Smooth muscle cell (in vitro differentiated cells): ENCODE measurements around the gene RUNX3. TPM values are rescaled to one million over a fixed set of nuclear protein-coding genes. Genes with fewer than 3 reads are reported as not detected.

ENCODE experiments used
- DNase-seq: peaks from one replicate; lab custom pipeline; 2025; ENCODE audit not compliant: unreplicated experiment; lab: John Stamatoyannopoulos, UW
- H2AFZ ChIP-seq: fragments of 200-600 bp; sonication (generic); 2 replicates; pipeline ENCODE4 v1.6.0; 2016; ENCODE audit warnings: antibody characterized with exemption, low read depth, mild to moderate bottlenecking
- H3F3A ChIP-seq: fragments of 200-600 bp; sonication (generic); 2 replicates; pipeline ENCODE4 v1.6.0; 2017; ENCODE audit warnings: antibody characterized with exemption, low read depth
- H3K27ac ChIP-seq: fragments of 200-600 bp; sonication (generic); 2 replicates; pipeline ENCODE4 v1.5.1; 2016; ENCODE audit warnings: low read depth, mild to moderate bottlenecking
- H3K27me3 ChIP-seq: fragments of 200-600 bp; sonication (generic); 2 replicates; pipeline ENCODE4 v1.6.1; 2016; ENCODE audit warnings: low read depth, mild to moderate bottlenecking
- H3K36me3 ChIP-seq: fragments of 200-600 bp; sonication (generic); 2 replicates; pipeline ENCODE4 v1.5.1; 2016; ENCODE audit warnings: low read depth
- H3K4me1 ChIP-seq: fragments of 200-600 bp; sonication (generic); 2 replicates; pipeline ENCODE4 v1.5.1; 2016; ENCODE audit warnings: low read depth
- H3K4me2 ChIP-seq: fragments of 200-600 bp; sonication (generic); 2 replicates; pipeline ENCODE4 v1.6.0; 2016; ENCODE audit warnings: mild to moderate bottlenecking
- H3K4me3 ChIP-seq: fragments of 200-600 bp; sonication (generic); 2 replicates; pipeline ENCODE4 v1.5.1; 2016; ENCODE audit warnings: mild to moderate bottlenecking
- H3K79me2 ChIP-seq: fragments of 200-600 bp; sonication (generic); 2 replicates; pipeline ENCODE4 v1.6.0; 2016; ENCODE audit warnings: low read depth, mild to moderate bottlenecking
- H3K9ac ChIP-seq: fragments of 200-600 bp; sonication (generic); 2 replicates; pipeline ENCODE4 v1.6.0; 2016; ENCODE audit warnings: low read depth
- H3K9me3 ChIP-seq: fragments of 200-600 bp; sonication (generic); replicated peaks from 2 replicates; pipeline ENCODE4 v1.5.1; 2016; ENCODE audit warnings: low read depth
- H4K20me1 ChIP-seq: fragments of 200-600 bp; sonication (generic); 2 replicates; pipeline ENCODE4 v1.6.0; 2016; ENCODE audit warnings: low read depth
- WGBS: methylation state at CpG from one replicate; pipeline ENCODE4 v1.1.7; 2016; ENCODE audit warnings: low lambda C conversion rate; 5-methylcytosine and 5-hydroxymethylcytosine counted together
- polyA plus RNA-seq: library from polyadenylated mRNA; unstranded; fragments of >200 nt; fragmentation: Nextera tagmentation; extraction: Ambion mirVana; gene quantifications from 2 replicates; pipeline ENCODE4 v1.2.1, GENCODE V29; 2016
- total RNA-seq: library from RNA; depleted of rRNA; stranded (reverse); fragments of >200 nt; gene quantifications from 2 replicates; pipeline ENCODE4 v1.2.3, GENCODE V29; 2014
- TF ChIP-seq, protein P1 (sequence below): fragments of 200-600 bp; sonication (generic); IDR thresholded peaks from 2 replicates; pipeline ENCODE4 v1.5.1; 2017; ENCODE audit warnings: borderline replicate concordance, mild to moderate bottlenecking, antibody characterized with exemption; ENCODE audit not compliant: insufficient read depth, poor library complexity, severe bottlenecking

Gene RUNX3
- total and polyA plus RNA-seq, 2 experiments from 2014 or later: 4.5 to 8.2 TPM

DNA sequence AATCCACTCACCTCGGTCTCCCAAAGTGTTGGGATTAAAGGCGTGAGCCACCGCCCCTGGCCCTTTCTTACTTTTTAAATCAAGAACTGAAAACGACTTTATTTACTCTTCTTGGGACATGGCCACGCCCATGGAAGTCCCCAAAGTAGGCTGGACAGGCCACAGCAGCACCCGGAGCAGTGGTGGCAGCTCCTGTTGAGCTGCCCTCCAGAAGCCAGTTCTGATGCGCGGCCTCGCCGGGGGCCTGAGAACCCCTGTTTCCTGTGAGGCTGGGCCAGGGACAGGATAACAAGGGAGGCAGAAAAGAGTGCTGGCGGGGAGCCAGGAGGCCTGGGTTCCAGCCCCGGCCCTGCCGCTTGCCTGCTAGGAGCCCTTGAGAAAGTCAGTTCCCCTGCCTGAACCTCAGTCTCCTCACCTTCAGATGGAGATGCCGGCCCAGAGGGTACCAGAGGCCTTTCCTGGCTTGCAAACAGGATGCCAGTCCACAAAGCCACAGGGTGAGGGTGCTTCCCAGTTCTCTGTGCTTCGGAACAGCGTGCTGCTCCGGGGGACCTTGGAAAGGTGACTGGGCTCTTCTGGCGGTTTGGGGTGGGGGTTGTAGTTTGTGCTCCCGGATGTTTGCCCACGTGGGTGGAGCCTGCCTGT is 59.4 kb downstream of the RUNX3 start:
- H3K4me3 ChIP-seq: no peak overlapping the region
- TF ChIP-seq, protein P1, sequence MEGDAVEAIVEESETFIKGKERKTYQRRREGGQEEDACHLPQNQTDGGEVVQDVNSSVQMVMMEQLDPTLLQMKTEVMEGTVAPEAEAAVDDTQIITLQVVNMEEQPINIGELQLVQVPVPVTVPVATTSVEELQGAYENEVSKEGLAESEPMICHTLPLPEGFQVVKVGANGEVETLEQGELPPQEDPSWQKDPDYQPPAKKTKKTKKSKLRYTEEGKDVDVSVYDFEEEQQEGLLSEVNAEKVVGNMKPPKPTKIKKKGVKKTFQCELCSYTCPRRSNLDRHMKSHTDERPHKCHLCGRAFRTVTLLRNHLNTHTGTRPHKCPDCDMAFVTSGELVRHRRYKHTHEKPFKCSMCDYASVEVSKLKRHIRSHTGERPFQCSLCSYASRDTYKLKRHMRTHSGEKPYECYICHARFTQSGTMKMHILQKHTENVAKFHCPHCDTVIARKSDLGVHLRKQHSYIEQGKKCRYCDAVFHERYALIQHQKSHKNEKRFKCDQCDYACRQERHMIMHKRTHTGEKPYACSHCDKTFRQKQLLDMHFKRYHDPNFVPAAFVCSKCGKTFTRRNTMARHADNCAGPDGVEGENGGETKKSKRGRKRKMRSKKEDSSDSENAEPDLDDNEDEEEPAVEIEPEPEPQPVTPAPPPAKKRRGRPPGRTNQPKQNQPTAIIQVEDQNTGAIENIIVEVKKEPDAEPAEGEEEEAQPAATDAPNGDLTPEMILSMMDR: no peak
- H3K27me3 ChIP-seq: peaks cover 4% of the 10 kb centered on the region
- no peaks in the 10 kb centered on the region for H4K20me1 ChIP-seq
- DNase-seq: no peak
- no peaks in the 10 kb centered on the region for H3K9me3 ChIP-seq
- 87% methylated on average over 20 of the region's 20 CpGs for WGBS
- H3K36me3 ChIP-seq: no peaks in the 10 kb centered on the region
- H3K4me2 ChIP-seq: no peak overlapping the region
- no peak overlapping the region for H3K9ac ChIP-seq
- H3F3A ChIP-seq: no peaks in the 10 kb centered on the region
- H2AFZ ChIP-seq: no peak overlapping the region
- no peaks in the 10 kb centered on the region for H3K4me1 ChIP-seq
- no peak overlapping the region for H3K27ac ChIP-seq
- no peaks in the 10 kb centered on the region for H3K79me2 ChIP-seq

DNA sequence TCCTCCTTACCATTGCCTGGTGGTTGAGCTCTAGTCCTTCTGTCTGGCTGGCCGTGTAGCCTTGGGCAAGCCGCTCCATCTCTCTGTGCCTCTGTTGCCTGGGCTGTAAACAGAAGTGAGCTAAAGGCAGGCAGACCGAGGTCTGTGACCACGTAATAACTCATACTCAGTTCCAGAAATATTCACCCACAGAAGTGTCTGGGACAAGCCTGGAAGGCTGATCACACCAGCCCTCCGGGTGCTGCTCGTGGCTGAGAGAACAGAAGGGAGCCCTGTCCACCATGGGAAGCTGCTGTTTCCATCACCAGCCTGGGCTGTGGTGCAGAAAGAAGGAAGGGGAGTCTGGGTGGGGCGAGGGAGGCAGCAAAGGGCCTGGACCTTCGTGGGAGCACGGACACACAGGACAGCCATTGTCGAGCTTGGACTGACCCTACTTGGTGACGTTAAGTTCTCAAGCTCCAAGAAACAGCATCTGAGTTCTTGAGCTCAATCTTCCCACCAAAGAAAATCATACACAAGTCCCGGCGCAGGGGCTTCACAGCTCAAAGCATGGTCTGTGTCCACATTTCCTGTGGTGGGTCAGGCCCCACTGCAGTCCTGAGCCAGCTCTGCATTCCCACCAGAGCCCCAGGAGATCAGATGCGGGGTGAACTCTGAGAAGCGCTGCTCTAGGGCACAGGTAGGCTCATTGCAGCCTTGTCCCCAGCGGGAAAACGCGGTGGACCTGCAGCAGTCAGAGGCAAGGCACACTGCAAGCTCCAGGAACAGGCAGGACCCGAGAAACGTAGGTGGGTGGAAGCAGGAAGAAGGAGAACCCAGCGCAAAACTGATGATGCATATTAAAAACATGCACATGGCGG is 61.8 kb downstream of the RUNX3 start:
- Histone ChIP-seq H3K79me2 (no peaks in the 10 kb centered on the region), H3K27me3 (peaks cover 4% of the 10 kb centered on the region), H3F3A (no peaks in the 10 kb centered on the region), H3K4me2 (no peak overlapping the region), H3K9ac (no peak overlapping the region), H3K9me3 (no peaks in the 10 kb centered on the region), H3K36me3 (no peaks in the 10 kb centered on the region), H3K27ac (no peak overlapping the region), H2AFZ (no peak overlapping the region), H3K4me3 (no peak overlapping the region), H3K4me1 (peaks cover 6% of the 10 kb centered on the region), H4K20me1 (no peaks in the 10 kb centered on the region)
- no peak for DNase-seq
- WGBS: 83% methylated on average over 22 of the region's 22 CpGs
- TF ChIP-seq, protein P1: no peak

DNA sequence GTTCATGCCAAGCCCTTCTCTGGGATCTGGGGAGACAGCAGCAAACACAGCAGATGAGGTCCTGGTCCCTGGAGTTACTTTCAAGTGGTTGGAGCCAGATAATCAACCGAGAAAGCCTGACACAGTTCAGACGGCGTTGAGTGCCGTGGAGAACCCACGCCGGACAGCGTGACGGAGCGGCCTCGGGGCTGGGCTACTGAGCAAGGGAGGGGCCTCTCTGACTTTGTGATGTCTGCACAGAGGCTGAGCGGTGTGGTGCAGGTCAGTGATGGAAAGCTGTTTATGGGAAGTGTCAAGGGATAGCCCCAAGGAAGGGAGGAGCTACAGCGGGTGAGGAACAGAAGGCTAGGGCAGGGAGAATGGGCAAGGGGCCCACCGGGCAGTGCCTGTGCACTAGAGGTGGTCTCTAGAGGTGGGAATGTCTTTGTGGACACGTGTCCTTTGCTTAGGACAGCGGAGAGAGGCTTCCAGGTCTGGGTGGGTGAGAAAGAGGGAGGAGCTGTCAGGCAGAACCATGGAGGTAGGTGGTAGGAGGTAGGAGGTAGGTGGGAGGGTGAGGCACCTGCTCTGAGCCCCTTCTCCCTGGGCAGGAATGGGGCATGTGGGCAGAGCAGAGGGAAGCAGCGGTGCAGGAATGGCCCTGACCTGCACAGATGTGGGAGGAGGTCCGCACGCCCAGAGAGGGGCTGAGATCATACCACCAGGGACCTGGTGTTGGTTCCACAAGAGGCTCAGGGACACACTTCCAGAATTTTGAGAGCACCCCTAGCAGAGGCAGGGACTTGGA is 62.8 kb downstream of the RUNX3 start:
- H4K20me1 ChIP-seq: no peaks in the 10 kb centered on the region
- H3K27me3 ChIP-seq: peaks cover 4% of the 10 kb centered on the region
- TF ChIP-seq, protein P1: no peak
- H3K36me3 ChIP-seq: no peaks in the 10 kb centered on the region
- H2AFZ ChIP-seq: no peak overlapping the region
- no peaks in the 10 kb centered on the region for H3K79me2 ChIP-seq
- 79% methylated on average over 18 of the region's 18 CpGs for WGBS
- no peak overlapping the region for H3K27ac ChIP-seq
- no peak overlapping the region for H3K9ac ChIP-seq
- no peak for DNase-seq
- peaks cover 6% of the 10 kb centered on the region for H3K4me1 ChIP-seq
- H3K9me3 ChIP-seq: no peaks in the 10 kb centered on the region
- H3F3A ChIP-seq: no peaks in the 10 kb centered on the region
- no peak overlapping the region for H3K4me2 ChIP-seq
- no peak overlapping the region for H3K4me3 ChIP-seq
